RWPE1 (cell line): ENCODE data around the gene CDK14.

Source experiments
- CTCF ChIA-PET: fragments of 350-600 bp; sonication (Branson Sonifier 250); formaldehyde crosslinking; extraction: SDS; loops from one replicate; lab custom pipeline; 2021; lab: Yijun Ruan, JAX
- POLR2A ChIA-PET: fragments of 400-600 bp; formaldehyde crosslinking; extraction: SDS; loops from one replicate; lab custom pipeline; 2020; ENCODE audit warnings: antibody characterized with exemption; ENCODE audit not compliant: low non-redundant PET; lab: Yijun Ruan, JAX
- DNase-seq: peaks from one replicate; pipeline ENCODE4 v3.0.0; 2012; ENCODE audit warnings: low spot score
- H3K27ac ChIP-seq: fragments of 450-650 bp; 2 replicates; pipeline ENCODE4 v1.5.1; 2017
- CTCF ChIP-seq: fragments of 450-650 bp; conservative IDR thresholded peaks from 2 replicates; pipeline ENCODE4 v1.5.1; 2017; ENCODE audit warnings: low read depth, mild to moderate bottlenecking

CDK14 gene

GRCh38 chr7:90896458-90896857 is 300.3 kb downstream of the CDK14 start:
- H3K27ac ChIP-seq: no peak overlapping the region
- ChIA-PET CTCF (interaction anchor here (0.6 kb wide), 1 partner anchor 441 kb away, joined by 4 read pairs; no protein-coding TSS in a partner anchor), POLR2A (no interaction called here)
- TF ChIP-seq CTCF: no peak
- no peak for DNase-seq

GRCh38 chr7:90897961-90898469 is 301.9 kb downstream of the CDK14 start:
- ChIA-PET CTCF (interaction anchor here (0.6 kb wide), 1 partner anchor 151 kb away, joined by 3 read pairs; no protein-coding TSS in a partner anchor), POLR2A (no interaction called here)
- no peak for DNase-seq
- no peak overlapping the region for H3K27ac ChIP-seq
- TF ChIP-seq CTCF: no peak

- no peak for TF ChIP-seq CTCF
- POLR2A ChIA-PET: no interaction called here
- DNase-seq: no peak
- CTCF ChIA-PET: no interaction called here
- no peak overlapping the region for H3K27ac ChIP-seq
These were observed 304.7 kb downstream of the CDK14 start for GRCh38 chr7:90900628-90901356.

- TF ChIP-seq CTCF: no peak
- ChIA-PET CTCF (no interaction called here), POLR2A (no interaction called here)
- no peak for DNase-seq
- no peak overlapping the region for H3K27ac ChIP-seq
These were observed 307.7 kb downstream of the CDK14 start for GRCh38 chr7:90903841-90904240.

- ChIA-PET POLR2A (no interaction called here), CTCF (no interaction called here)
- no peak for TF ChIP-seq CTCF
- DNase-seq: peak; percentile 9
- H3K27ac ChIP-seq: no peak overlapping the region
These were observed 314.0 kb downstream of the CDK14 start for GRCh38 chr7:90910136-90910535.

- POLR2A ChIA-PET: no interaction called here
These were observed 320.2 kb downstream of the CDK14 start for GRCh38 chr7:90916319-90916718.

More at GRCh38 chr7:90916319-90916718, 320.2 kb downstream of the CDK14 start:
- DNase-seq: no peak
- no peak overlapping the region for H3K27ac ChIP-seq
- CTCF ChIA-PET: no interaction called here
- TF ChIP-seq CTCF: no peak
